ENCODE results near the gene PIGK.
"Not testable (repeated sequence)": the region's sequence is repeated elsewhere in the genome, so short reads cannot be mapped to it uniquely, and the experiment has no call there.

PIGK gene

DNA sequence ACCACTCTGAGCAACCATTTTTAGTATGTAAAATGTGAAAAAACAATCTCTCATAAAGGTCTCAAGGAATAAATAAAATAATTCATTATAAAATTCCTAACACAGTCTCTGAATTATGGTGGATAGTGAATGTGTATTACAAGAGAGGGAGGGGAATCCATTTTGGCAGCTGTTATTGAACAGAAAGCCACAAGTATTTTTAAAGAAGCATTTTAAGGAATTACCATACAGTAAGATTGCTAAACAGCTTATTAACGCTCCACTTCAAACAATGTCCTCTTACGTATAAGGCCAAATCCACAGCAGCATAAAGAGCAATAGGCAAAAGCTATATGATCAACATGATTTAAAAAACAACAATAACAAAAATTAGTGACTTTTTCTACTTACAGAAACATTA lies 18.4 kb downstream of the PIGK start:
- in situ Hi-C loops (cut with MboI; ENCODE audit: low sequenced_read_pairs, unreplicated experiment) = no loop called here
- TF ChIP-seq, protein P1, sequence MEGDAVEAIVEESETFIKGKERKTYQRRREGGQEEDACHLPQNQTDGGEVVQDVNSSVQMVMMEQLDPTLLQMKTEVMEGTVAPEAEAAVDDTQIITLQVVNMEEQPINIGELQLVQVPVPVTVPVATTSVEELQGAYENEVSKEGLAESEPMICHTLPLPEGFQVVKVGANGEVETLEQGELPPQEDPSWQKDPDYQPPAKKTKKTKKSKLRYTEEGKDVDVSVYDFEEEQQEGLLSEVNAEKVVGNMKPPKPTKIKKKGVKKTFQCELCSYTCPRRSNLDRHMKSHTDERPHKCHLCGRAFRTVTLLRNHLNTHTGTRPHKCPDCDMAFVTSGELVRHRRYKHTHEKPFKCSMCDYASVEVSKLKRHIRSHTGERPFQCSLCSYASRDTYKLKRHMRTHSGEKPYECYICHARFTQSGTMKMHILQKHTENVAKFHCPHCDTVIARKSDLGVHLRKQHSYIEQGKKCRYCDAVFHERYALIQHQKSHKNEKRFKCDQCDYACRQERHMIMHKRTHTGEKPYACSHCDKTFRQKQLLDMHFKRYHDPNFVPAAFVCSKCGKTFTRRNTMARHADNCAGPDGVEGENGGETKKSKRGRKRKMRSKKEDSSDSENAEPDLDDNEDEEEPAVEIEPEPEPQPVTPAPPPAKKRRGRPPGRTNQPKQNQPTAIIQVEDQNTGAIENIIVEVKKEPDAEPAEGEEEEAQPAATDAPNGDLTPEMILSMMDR (IDR thresholded peaks at IDR 0.05; ENCODE audit: borderline replicate concordance, control extremely low read depth, extremely low read depth, insufficient read depth, missing control alignments) = no peak
- DNase-seq (ENCODE audit: low spot score) = no peak

DNA sequence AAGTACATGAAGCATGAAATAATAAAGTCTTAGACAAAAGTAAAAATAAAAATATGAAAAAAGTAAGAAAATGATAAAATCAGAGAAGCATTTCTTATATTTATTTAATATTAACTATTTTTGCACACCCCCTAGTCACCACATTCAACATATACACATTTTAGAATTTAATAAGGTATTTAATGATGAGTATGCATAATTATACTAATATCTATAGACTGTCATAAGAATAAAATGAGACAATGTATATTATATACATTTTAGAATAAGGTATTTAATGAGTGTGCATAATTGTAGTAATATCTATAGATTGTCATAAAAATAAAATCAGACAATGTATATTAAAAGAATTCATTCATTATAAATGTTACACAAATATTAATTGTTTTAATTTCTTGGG lies 18.9 kb downstream of the PIGK start:
- DNase-seq (ENCODE audit: low spot score) = no peak
- TF ChIP-seq, protein P1 (IDR thresholded peaks at IDR 0.05; ENCODE audit: borderline replicate concordance, control extremely low read depth, extremely low read depth, insufficient read depth, missing control alignments) = no peak
- in situ Hi-C loops (cut with MboI; ENCODE audit: low sequenced_read_pairs, unreplicated experiment) = no loop called here

DNA sequence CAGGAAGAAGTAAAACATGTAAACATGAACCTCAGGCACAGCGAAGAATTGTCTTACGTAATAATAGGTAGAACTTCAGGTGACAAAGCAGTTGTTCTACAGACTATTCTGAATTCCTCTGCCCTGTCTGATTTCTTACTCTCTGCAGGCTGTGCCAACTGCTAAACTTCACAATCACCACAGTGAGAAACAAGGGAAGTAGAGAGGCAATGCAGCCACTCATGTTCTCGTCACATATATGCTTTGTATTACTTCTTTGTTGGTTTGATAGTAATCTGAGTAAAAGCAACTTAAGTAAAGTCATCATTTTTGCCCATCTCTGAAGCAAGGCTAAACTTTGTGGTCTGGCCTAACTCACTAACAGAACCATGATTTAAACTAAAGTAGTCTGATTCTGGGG lies 21.9 kb downstream of the PIGK start:
- no peak for DNase-seq (ENCODE audit: low spot score)
- in situ Hi-C loops (cut with MboI; ENCODE audit: low sequenced_read_pairs, unreplicated experiment) = no loop called here
- TF ChIP-seq, protein P1 (IDR thresholded peaks at IDR 0.05; ENCODE audit: borderline replicate concordance, control extremely low read depth, extremely low read depth, insufficient read depth, missing control alignments) = no peak

DNA sequence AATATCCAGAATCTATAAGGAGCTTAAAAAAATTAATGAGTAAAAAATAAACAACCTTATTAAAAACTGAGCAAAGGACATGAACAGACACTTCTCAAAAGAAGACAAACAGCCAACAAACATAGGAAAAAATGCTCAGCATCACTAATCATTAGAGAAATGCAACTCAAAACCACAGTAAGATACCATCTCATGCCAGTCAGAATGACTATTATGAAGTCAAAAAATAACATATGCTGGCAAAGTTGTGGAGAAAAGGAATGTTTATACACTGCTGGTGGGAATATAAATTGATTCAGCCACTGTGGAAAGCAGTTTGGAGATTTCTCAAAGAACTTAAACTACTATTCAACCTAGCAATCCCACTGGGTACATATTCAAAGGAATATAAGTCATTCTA lies 25.3 kb downstream of the PIGK start:
- TF ChIP-seq, protein P1 (IDR thresholded peaks at IDR 0.05; ENCODE audit: borderline replicate concordance, control extremely low read depth, extremely low read depth, insufficient read depth, missing control alignments) = no peak
- no peak for DNase-seq (ENCODE audit: low spot score)
- in situ Hi-C loops (cut with MboI; ENCODE audit: low sequenced_read_pairs, unreplicated experiment) = no loop called here

DNA sequence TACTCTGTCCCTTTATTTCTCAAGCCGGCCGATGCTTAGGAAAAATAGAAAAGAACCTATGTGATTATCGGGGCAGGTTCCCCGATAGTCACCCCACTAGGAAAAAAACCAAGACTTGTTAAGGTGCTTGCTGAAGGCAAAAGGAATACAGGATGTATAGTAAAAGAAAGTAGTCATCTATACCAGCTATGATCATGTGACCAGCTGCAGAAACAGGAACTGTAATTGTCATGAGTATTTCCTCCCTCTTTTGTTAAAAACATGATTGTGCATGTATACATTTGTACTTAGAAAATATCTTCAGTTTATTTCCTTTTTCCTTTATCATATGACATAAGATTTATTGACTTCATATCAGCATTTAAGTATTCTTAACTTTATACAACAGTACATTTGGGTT lies 30.5 kb downstream of the PIGK start:
- in situ Hi-C loops (cut with MboI; ENCODE audit: low sequenced_read_pairs, unreplicated experiment) = no loop called here
- no peak for DNase-seq (ENCODE audit: low spot score)
- TF ChIP-seq, protein P1 (IDR thresholded peaks at IDR 0.05; ENCODE audit: borderline replicate concordance, control extremely low read depth, extremely low read depth, insufficient read depth, missing control alignments) = no peak

DNA sequence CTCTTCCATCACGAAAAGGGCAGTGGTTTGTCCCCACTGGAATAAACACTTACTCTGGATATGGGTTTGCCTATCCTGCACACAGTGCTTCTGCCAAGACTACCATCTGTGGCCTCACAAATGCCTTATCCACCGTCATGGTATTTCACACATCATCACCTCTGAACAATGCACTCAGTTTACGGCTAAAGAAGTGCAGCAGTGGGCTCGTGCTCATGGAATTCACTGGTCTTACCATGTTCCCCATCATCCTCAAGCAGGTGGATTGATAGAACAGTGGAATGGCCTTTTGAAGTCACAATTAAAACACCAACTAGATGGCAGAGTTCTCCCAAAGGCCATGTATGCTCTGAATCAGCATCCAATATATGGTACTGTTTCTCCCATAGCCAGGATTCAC lies 32.3 kb downstream of the PIGK start:
- in situ Hi-C loops (cut with MboI; ENCODE audit: low sequenced_read_pairs, unreplicated experiment); DNase-seq (ENCODE audit: low spot score): not testable (repeated sequence)

DNA sequence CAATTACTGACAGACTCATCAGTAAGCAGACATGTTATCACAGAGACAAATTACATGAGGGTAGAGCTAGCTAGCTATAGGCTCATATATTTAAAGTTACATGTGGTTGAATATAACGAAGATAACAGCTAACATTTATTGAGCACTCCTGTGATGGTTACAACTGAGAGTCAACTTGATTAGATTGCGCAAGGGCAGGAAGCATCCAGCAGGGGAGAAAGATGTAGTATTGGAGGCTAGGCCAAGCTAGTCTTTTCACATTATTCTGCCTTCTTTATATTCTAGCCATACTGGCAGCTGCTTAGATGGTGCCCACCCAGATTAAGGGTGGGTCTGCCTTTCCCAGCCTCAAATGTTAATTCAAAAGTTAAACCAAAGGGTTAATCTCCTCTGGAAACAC lies 37.1 kb downstream of the PIGK start:
- TF ChIP-seq, protein P1 (IDR thresholded peaks at IDR 0.05; ENCODE audit: borderline replicate concordance, control extremely low read depth, extremely low read depth, insufficient read depth, missing control alignments) = no peak
- no peak for DNase-seq (ENCODE audit: low spot score)
- in situ Hi-C loops (cut with MboI; ENCODE audit: low sequenced_read_pairs, unreplicated experiment) = no loop called here
